Esophagus squamous epithelium (tissue), 5 donors: ENCODE measurements around the gene RASL11B. TPM values are rescaled to one million over a fixed set of nuclear protein-coding genes. Genes with fewer than 3 reads are reported as not detected.

Experiments
- DNase-seq: peaks from one replicate; lab custom pipeline; 2025; lab: John Stamatoyannopoulos, UW
- H3K27ac ChIP-seq, 4 donors: fragments of 200-600 bp; sonication (generic); one replicate each; pipeline ENCODE4 v1.5.1; 2016 to 2019; ENCODE audit warnings: mild to moderate bottlenecking in 1 of 4
- H3K27me3 ChIP-seq, 4 donors: fragments of 200-600 bp; sonication (generic); 1 replicate in 3 of 4; 2 replicates in 1 of 4; pipeline versions ENCODE4 v1.5.1 to v1.6.0; 2017 to 2021; ENCODE audit warnings: antibody characterized with exemption in 1 of 4
- H3K36me3 ChIP-seq, 3 donors: fragments of 200-600 bp; sonication (generic); one replicate each; pipeline ENCODE4 v1.5.1; 2016 to 2019
- H3K4me1 ChIP-seq, 3 donors: fragments of 200-600 bp; sonication (generic); one replicate each; pipeline ENCODE4 v1.5.1; 2017 to 2019
- H3K4me3 ChIP-seq, 4 donors: fragments of 200-600 bp; sonication (generic); 1 replicate in 3 of 4; 2 replicates in 1 of 4; pipeline ENCODE4 v1.5.1; 2016 to 2019; ENCODE audit warnings: mild to moderate bottlenecking in 2 of 4, moderate library complexity in 1 of 4
- H3K9me3 ChIP-seq, 3 donors: fragments of 200-600 bp; sonication (generic); one replicate each; pipeline ENCODE4 v1.5.1; 2016 to 2019
- POLR2A ChIP-seq, 4 donors: fragments of 450-650 bp; IDR thresholded peaks; one replicate each; pipeline ENCODE4 v1.6.1; 2017; ENCODE audit warnings: antibody characterized with exemption in 4 of 4, mild to moderate bottlenecking in 4 of 4, moderate library complexity in 3 of 4
- WGBS, 2 donors: methylation state at CpG; one replicate each; pipeline ENCODE4 v1.1.5; 2018; 5-methylcytosine and 5-hydroxymethylcytosine counted together
- intact Hi-C: fragments of 100-400 bp; cut with DNase I; formaldehyde crosslinking; loops from one replicate; pipeline ENCODE4 v1.15.0; 2022
- total RNA-seq, 4 donors: library from RNA; depleted of rRNA; stranded (reverse); fragments of >200 nt; gene quantifications; one replicate each; pipeline ENCODE4 v1.1.0, GENCODE V29; 2016
- TF ChIP-seq, protein P1 (sequence below), 6 experiments: fragments of 450-650 bp in 4 of 6; fragments of 200-600 bp in 2 of 6; sonication (generic) in 2 of 6; IDR thresholded peaks; one replicate each; pipeline ENCODE4 v1.5.1; 2016 to 2019; ENCODE audit warnings: antibody characterized with exemption in 6 of 6, mild to moderate bottlenecking in 4 of 6, moderate library complexity in 4 of 6
- donor health status: DM: yes; HTN: yes; CAD: no.

Gene RASL11B
- total RNA-seq, 4 donors from 2014 or later: 0.15 to 0.97 (median 0.83) TPM

DNA sequence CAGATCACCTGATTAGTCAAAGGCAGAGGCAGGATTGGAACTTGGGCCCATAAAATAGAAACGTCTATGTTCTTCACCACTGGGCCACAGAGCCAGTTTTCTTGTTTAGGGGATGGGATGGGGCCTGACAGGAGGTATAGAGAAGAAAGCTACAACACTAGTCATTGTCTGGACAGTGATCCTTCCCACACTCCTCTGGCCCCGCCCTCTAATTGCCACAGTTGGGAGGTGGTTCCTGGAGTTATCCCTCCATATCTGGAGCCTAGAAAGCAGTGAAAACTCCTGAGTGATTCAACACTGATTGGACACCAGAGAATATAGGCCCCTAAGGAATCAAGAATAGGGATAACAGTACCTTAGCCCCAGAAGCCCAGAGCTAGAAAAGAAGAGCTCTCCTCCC lies 22.9 kb downstream of the RASL11B start:
- 83 to 92% methylated on average over 2 of the region's 2 CpGs for WGBS, 2 donors
- Histone ChIP-seq H3K4me1 (peaks cover 0 to 4% (median 0%) of the 10 kb centered on the region in 3 donors), H3K27ac (no peak overlapping the region), H3K27me3 (no peaks in the 10 kb centered on the region), H3K36me3 (peaks cover 0 to 13% (median 0%) of the 10 kb centered on the region in 3 donors), H3K9me3 (no peaks in the 10 kb centered on the region), H3K4me3 (no peak overlapping the region)
- intact Hi-C loops: no loop called here
- TF ChIP-seq, protein P1, sequence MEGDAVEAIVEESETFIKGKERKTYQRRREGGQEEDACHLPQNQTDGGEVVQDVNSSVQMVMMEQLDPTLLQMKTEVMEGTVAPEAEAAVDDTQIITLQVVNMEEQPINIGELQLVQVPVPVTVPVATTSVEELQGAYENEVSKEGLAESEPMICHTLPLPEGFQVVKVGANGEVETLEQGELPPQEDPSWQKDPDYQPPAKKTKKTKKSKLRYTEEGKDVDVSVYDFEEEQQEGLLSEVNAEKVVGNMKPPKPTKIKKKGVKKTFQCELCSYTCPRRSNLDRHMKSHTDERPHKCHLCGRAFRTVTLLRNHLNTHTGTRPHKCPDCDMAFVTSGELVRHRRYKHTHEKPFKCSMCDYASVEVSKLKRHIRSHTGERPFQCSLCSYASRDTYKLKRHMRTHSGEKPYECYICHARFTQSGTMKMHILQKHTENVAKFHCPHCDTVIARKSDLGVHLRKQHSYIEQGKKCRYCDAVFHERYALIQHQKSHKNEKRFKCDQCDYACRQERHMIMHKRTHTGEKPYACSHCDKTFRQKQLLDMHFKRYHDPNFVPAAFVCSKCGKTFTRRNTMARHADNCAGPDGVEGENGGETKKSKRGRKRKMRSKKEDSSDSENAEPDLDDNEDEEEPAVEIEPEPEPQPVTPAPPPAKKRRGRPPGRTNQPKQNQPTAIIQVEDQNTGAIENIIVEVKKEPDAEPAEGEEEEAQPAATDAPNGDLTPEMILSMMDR (IDR thresholded peaks at IDR 0.05): no peak
- no peak for TF ChIP-seq POLR2A (IDR thresholded peaks at IDR 0.05)
- no peak for DNase-seq

DNA sequence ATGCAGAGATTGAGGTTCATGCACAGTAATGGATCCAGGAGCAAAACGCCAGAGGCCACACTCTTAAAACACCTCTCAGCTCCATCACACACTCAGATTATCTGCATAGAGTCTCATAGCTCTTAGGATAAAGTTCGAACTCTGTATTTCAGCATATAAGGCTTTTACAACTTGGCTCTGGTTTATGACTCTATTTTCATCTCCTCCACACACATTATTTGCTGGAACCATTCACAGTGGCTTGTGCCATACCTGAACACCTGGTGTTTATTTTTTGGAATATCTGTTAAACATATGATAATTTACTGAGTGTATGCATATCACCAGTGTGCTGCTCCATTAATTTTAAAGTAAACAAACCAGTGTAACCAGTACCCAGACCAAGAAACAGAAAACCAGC lies 27.2 kb downstream of the RASL11B start:
- intact Hi-C loops: no loop called here
- Histone ChIP-seq H3K9me3 (no peaks in the 10 kb centered on the region), H3K4me3 (no peak overlapping the region), H3K27me3 (no peaks in the 10 kb centered on the region), H3K27ac (no peak overlapping the region), H3K36me3 (no peaks in the 10 kb centered on the region), H3K4me1 (peaks cover 0 to 8% (median 0%) of the 10 kb centered on the region in 3 donors)
- TF ChIP-seq POLR2A (IDR thresholded peaks at IDR 0.05): no peak
- TF ChIP-seq, protein P1 (IDR thresholded peaks at IDR 0.05): no peak
- DNase-seq: no peak
- whole genome bisulfite sequencing, 2 donors: 80 to 90% methylated on average over 2 of the region's 2 CpGs

- intact Hi-C loops: no loop called here
- Histone ChIP-seq H3K4me1 (peaks cover 0 to 8% (median 0%) of the 10 kb centered on the region in 3 donors), H3K27ac (no peak overlapping the region), H3K36me3 (no peaks in the 10 kb centered on the region), H3K27me3 (no peaks in the 10 kb centered on the region), H3K4me3 (no peak overlapping the region), H3K9me3 (no peaks in the 10 kb centered on the region)
- DNase-seq: no peak
- WGBS, 2 donors: 50 to 53% methylated on average over 2 of the region's 2 CpGs
- no peak for TF ChIP-seq POLR2A (IDR thresholded peaks at IDR 0.05)
- TF ChIP-seq, protein P1 (IDR thresholded peaks at IDR 0.05): no peak
These were observed 27.8 kb downstream of the RASL11B start for GRCh38 chr4:52889778-52890520.

DNA sequence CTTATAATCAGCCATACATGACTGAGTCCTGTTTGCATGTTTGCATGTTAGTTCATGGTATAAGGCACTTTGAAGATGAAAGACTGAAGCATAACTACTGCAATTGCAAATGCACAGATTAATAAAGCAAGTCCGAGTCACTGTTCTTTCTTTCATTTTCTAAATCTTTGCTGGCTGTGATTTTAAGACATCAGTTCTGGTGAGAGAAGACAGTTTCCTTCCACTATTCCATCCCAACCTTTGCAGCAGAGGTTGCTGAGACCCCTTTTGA lies 28.3 kb downstream of the RASL11B start:
- TF ChIP-seq, protein P1 (IDR thresholded peaks at IDR 0.05): no peak
- TF ChIP-seq POLR2A (IDR thresholded peaks at IDR 0.05): no peak
- intact Hi-C loops: no loop called here
- 73 to 83% methylated on average over 1 of the region's 1 CpG for WGBS, 2 donors
- Histone ChIP-seq H3K4me1 (peaks cover 0 to 8% (median 0%) of the 10 kb centered on the region in 3 donors), H3K36me3 (no peaks in the 10 kb centered on the region), H3K9me3 (no peaks in the 10 kb centered on the region), H3K27ac (no peak overlapping the region), H3K4me3 (no peak overlapping the region), H3K27me3 (no peaks in the 10 kb centered on the region)
- no peak for DNase-seq

DNA sequence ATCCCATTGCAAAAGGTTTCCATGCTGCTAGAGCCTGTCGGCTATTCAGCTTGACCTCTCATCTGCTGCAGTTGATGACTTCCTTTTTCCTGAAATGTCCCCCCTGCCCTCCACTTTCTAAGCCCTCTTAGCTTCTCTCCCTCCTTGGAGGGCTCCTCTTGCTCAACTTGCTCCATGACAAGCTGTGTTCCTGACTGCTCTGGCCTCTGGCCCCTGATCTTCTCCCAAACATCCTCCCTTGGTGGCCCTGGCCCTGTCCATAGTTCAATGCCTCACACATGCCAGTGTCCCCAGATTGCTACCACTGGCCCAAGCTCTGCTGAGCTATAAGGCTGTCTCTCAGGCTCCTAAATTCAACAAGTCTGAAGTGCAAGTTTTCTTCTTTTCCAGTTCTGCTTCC lies 29.6 kb downstream of the RASL11B start:
- no peaks in the 10 kb centered on the region for H3K9me3 ChIP-seq
- DNase-seq: no peak
- intact Hi-C loops: no loop called here
- 89 to 93% methylated on average over 1 of the region's 1 CpG for WGBS, 2 donors
- no peaks in the 10 kb centered on the region for H3K36me3 ChIP-seq
- no peaks in the 10 kb centered on the region for H3K27me3 ChIP-seq
- H3K27ac ChIP-seq: no peak overlapping the region
- no peak for TF ChIP-seq POLR2A (IDR thresholded peaks at IDR 0.05)
- TF ChIP-seq, protein P1 (IDR thresholded peaks at IDR 0.05): no peak
- H3K4me3 ChIP-seq: no peak overlapping the region
- peaks cover 0 to 8% (median 0%) of the 10 kb centered on the region in 3 donors for H3K4me1 ChIP-seq
